ENCODE results near the gene DOCK9. TPM values are rescaled to one million over a fixed set of nuclear protein-coding genes. Genes with fewer than 3 reads are reported as not detected.
A peak's percentile ranks its signal among the peaks of the same experiment; 100 is the strongest.

The DOCK9 gene
- total RNA-seq, 1 experiment from 2014 or later = 100 TPM

DNA sequence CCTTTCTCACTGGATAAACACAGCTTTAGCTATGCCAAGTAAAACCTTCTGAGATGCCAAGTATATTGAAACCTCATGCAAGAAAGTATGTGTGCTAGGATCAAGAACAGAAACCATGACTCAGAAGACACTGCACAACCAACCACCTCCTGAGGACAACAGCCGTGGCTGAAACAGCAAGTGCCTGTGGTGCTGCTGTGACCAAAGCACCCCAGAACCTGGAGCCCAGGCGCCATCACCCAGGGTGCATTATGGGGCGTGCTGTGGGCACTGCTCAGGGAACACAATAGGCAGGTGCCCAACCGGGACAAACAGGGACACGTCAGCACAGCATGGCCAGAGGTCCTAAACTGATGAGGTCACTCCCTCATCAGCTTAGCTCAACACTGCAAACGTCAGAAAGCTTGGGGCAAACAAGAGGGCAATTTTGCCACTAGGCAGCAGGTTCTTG, 124.1 kb downstream of the DOCK9 start:
- peak; percentile 33 for DNase-seq (ENCODE audit: low read depth)

GRCh38 chr13:98851276-98851675, 126.6 kb downstream of the DOCK9 start:
- no peak for DNase-seq (ENCODE audit: low read depth)

DNA sequence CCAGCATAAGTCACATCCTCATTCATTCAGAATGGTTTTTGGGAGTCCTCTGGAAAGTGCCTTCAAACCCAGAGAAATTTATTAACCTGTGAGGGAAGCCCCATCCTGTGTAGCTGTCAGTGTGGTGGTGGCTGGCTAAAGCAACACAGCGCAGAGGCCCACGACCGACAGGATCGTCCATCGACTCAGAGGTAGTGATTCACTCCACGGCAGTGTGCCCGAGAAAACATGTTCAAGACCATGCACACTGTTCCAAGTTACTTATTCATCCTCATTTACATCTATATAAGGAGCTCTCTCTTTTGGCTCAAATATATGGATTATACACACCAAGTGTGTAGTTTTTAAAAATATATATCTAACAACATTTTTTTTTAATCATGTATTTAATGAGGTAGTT, 129.1 kb downstream of the DOCK9 start:
- no peak for DNase-seq (ENCODE audit: low read depth)

DNA sequence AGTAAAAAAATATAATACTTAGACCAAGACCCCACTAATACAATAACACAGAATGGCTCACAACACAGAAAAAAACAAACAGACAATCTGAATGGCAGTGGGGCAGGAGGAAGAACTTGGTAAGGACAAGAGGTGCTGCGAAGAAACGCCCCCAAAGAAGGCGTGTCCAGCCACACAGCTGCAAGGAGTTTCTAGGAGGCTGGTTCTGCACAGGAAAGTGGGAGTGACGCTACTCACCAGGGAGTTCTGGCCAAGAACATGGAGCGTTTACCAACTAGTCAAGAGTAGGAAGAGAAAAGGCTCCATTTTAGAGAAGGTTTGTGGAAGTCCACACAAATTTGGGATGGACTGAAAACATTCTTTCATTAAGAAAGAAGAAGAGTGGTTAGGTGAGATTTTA, 130.1 kb downstream of the DOCK9 start:
- no peak for DNase-seq (ENCODE audit: low read depth)

GRCh38 chr13:98846986-98847385, 130.9 kb downstream of the DOCK9 start:
- no peak for DNase-seq (ENCODE audit: low read depth)

DNA sequence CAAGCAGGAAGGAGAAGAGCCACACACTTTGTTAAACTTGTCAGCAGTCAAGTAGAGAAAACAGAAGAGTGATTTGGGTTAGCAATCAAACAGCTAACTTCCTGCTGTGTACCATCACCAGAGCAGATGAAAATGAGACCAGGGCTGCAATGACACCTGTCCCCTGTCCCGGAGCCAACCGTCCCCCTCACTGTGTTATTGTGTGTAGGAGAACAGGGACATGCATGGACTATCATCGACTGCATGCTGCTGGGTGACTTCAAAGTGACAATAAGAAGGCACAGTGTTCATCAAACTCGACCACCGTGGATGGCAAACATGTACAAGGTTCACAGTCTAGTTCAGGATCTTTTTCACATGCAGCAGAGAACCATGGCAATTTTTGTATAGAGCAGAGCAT, 131.3 kb downstream of the DOCK9 start:
- DNase-seq (ENCODE audit: low read depth) = no peak

- peak; percentile 47 for DNase-seq (ENCODE audit: low read depth)
Observed at GRCh38 chr13:98845742-98846141, 132.1 kb downstream of the DOCK9 start.

DNA sequence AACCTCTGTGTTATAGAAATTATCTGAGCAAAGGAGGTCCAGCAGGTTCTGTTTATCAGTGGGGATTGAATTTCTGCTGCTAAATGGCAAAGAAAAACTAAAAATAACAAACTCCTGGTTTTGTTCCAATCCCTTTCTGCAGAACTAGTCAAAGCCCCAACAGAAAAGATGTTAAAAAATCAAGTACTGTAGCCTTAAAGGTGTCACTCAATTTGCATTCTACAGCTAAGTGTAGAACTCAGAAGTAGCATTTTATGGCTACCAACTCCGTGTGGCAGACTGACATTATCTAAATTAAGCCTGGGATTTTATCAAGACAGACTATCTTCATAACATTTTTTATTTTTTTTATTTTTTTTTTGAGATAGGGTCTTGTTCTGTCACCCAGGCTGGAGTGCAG, 133.8 kb downstream of the DOCK9 start:
- no peak for DNase-seq (ENCODE audit: low read depth)

- DNase-seq (ENCODE audit: low read depth) = no peak
Observed at GRCh38 chr13:98843482-98843877, 134.4 kb downstream of the DOCK9 start.

DNA sequence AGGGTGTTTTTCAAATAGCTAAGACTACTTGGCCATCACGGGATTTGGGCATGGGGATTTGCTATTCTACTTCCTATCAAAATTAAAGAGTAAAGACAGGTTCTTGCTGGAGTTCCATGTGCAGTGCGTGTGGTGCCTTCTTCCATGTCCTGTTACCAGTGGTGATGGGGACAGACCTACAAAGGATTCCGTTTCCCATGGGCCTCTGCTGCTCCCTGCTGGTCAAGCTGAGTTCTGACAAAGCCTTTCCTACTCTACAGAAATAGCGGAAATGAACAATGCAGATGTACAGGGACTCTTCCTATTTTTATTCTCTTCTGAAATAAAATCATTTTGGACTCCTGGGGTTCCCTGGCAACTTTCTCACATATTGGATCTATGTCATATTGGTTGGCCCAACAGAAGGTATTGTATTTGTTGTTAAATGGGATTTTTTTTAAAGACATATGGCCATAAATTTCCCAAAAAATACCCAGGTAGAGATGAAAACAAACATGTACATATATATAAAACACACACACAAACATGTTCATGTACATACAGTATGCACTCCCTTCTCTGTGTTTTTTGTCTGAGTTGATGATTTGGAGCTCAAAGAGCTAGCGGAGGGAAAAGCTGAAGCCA, 134.9 kb downstream of the DOCK9 start:
- DNase-seq (ENCODE audit: low read depth) = peak; percentile 60

GRCh38 chr13:98842070-98842469, 135.8 kb downstream of the DOCK9 start:
- DNase-seq (ENCODE audit: low read depth) = no peak

GRCh38 chr13:98839856-98840769, 137.8 kb downstream of the DOCK9 start:
- DNase-seq (ENCODE audit: low read depth) = peak; percentile 60

DNA sequence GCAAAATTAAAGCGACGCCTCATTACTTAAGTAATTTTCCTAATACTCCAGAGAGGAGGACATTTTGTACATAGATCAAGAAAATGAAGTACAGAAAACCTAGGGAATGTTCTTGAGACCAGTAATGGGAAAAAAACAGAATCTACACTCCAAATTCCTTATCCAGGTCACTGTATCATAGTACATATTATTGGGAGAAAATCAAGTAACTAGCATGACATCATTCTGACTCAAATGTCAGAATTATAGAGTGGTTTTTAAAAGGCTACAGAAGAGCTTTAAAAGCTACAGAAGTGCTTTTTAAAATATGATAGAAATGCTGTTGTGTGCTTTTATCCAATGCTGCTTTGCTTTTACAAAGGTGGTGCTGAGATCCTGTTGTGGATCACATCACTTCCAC, 139.1 kb downstream of the DOCK9 start:
- no peak for DNase-seq (ENCODE audit: low read depth)

GRCh38 chr13:98837896-98838295, 140.0 kb downstream of the DOCK9 start:
- DNase-seq (ENCODE audit: low read depth) = no peak

DNA sequence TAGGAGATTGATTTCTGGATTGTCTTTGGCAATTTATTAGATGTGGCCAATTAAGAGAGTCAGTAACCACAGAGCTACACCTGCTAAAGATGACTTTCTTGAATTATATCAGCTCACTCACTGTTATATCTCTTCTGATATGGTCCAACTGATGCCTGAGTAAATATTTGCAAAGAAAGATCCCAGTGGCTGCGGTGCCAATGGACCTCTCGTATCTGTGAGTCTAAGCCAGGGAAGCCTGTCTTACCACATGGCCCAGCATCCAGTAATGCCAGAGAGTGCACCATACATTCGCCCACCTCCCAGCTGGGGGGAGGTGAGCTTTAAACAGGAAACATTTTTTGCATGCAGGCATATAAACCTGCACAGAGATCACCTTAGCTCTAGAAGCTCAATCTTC, 142.7 kb downstream of the DOCK9 start:
- DNase-seq (ENCODE audit: low read depth) = no peak

GRCh38 chr13:98834254-98834960, 143.5 kb downstream of the DOCK9 start:
- DNase-seq (ENCODE audit: low read depth) = no peak

- no peak for DNase-seq (ENCODE audit: low read depth)
Observed at GRCh38 chr13:98831236-98831635, 146.6 kb downstream of the DOCK9 start.

DNA sequence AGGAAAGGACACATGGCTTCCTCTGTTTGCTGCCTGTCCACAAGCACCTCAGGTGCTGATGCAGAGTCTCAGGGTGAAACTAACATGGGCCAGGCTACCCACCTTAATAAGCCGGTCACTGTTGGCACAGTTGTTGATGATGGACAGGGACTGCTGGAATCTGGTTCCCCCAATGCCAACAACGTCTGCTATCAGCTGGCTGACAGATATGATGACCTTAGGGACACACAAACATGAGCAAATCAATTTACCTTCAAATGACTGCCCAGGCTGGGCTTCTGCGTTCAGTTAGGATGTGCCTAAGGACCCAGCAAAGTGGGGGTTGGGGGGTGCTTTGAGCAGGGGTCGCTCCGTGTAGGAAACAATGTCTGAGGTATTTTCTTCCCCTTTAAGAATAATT, 148.3 kb downstream of the DOCK9 start:
- no peak for DNase-seq (ENCODE audit: low read depth)

GRCh38 chr13:98828614-98829013, 149.2 kb downstream of the DOCK9 start:
- DNase-seq (ENCODE audit: low read depth) = no peak

GRCh38 chr13:98827449-98827848, 150.4 kb downstream of the DOCK9 start:
- no peak for DNase-seq (ENCODE audit: low read depth)

GRCh38 chr13:98826146-98826545, 151.7 kb downstream of the DOCK9 start:
- DNase-seq (ENCODE audit: low read depth) = no peak

DNA sequence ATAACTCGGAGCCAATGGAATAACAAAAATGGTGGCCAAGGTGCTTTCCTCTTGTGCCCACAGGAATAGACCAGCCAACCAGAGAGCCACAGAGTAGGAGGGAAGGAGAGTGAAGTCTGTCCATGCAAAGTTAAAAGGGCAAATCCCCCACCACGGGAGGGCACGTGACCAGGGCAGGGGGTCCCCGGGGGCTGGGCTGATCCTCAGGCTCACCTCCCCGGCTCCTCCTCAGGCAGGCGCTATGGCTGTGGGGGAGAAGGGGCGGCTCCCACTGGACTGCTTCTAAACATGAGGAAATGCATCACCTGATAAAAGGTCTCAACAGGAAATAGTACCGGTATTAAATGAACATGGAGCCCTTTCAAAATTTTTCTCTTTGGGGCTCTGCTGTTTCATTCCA, 152.2 kb downstream of the DOCK9 start:
- no peak for DNase-seq (ENCODE audit: low read depth)
